HCEC 1CT (cell line): Measurements from ENCODE around the gene DUSP9.
A peak's percentile ranks its signal among the peaks of the same experiment; 100 is the strongest.
"Not testable (repeated sequence)": the region's sequence is repeated elsewhere in the genome, so short reads cannot be mapped to it uniquely, and the experiment has no call there.

Experiments
- DNase-seq: peaks from one replicate; pipeline ENCODE4 v3.0.0-alpha.2; 2017

The DUSP9 gene

DNA sequence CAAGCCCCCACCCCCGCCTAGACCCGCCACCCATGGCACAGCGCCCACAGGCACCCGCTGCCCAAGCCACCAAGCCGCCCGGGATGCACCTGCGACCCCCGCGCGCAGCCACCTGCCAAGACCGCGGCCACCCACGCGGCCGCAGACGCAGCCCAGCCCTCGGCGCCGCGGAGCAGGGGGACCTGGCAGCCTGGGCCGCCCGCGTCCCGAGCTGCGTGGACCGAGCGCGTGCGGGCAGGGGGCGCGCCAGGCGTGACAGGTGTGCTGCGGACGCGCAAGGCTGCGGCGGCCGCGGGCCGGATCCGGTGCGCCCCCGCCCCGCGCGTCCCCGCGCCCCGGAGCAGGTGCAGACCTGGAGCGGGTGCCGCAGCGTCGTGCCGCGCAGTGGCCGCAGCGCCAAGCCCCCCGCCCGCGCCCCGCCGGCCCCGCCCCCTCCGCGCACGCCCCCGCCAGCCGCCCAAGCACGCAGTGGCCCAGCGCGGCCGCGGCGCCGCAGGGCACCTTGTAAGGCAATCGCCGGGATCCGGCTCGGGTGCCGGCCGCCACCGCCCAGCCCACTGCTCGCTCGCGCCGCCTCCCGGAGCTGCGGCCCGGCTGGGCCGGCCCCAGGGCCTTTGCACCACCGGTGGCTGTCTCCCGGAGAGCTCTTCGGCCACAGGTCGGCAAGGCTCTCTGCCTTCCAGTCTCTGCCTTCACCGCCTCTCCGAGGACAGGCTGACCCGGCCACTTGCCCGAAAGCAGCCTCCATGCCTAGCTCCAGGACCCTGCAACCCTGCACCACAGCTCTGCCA is 26.6 kb downstream of the DUSP9 start, which contains the start of gene PNCK:
Gene PNCK (minus strand): TSS at position 386 of the 791 bp plus-strand sequence. CDS start 737 bp downstream, outside the sequence.
- no peak for DNase-seq

- no peak for DNase-seq
Observed at GRCh38 chrX:153674219-153674851, 27.3 kb downstream of the DUSP9 start.

DNA sequence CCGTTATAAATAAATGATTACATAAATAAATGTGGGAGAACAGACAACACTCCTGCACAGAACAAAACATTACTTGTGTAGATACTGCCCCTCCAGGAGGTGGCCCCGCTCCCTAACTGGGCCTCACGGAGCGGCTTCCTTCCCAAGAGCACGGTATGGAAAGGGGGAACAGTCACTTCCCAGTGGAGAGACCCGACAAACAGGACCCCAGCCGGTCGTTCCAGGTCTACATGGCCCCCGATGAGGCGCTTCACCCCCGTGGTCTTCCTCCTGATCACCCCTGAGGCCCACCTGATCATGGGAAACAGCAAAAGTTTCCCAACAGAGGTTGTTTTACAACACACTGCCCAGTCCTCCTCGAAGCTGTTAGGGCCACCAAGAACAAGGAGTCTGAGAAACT is 34.2 kb downstream of the DUSP9 start:
- no peak for DNase-seq

DNA sequence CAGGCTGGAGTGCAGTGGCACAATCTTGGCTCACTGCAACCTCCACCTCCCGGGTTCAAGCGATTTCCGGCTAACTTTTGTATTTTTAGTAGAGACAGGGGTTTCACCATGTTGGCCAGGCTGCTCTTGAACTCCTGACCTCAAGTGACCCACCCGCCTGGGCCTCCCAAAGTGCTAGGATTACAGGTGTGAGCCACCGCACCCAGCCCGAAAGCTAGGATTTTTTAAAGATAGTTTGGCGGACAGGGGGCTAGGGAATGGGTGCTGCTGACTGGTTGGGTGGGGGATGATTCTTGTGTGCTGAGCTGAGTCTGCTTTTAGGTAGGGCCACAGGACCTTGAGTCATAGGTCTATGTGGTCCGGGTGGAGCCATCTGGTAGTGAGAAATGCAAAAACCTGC is 36.5 kb downstream of the DUSP9 start:
- DNase-seq: not testable (repeated sequence)

DNA sequence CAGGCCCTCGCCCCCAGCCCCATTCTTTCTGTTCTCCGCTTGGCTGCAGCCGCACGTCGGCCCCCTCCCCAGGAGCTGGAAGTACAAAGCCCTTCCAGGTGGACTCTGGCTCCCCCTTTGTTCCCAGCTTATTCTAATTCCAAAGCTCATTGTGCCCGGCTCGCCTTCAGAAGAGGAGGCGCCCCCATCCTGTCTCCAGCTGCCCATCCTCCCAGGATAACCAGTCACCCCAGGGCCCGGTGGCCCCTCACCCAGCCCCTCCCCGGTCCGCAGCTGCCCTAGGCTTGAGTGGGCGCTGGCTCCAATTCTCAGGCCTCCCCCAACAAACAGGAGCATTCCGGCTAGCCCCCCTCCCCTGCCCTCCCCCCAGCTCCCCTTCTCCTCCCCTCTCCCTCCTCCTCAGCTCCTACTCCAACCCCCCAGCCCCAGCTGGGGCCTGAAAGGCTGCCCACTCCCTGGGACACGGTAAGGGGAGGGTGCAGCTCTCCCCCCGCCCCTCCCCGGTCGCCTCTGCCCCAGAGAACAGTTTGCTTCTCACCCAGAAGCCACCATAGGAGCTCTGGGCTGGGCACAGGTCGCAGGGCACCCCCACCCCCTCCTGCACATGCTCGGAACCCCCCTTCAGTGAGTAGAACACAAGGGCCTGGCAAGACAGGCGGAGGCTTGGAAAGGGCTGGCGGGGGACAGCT is 37.6 kb downstream of the DUSP9 start:
- no peak for DNase-seq

DNA sequence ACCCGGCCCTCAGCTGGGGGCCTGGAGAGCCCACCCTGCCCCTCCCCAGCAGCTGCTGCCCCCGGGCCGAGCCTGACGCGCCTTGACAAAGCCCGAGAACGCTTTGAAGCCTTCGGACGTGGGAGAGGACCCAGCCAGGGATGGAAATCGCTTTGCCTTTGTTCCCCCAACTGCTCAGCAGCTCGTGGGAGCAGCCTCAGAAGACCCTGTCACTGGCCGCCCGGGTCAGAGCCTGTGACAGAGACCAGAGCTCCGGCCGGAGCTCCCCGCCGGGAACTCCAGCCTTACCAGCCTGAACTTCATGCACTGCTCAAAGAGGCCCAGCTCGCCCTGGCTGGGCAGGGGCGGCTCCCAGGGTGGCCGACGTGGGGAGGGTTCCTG is 38.1 kb downstream of the DUSP9 start:
- DNase-seq: no peak

- DNase-seq: no peak
Observed at GRCh38 chrX:153685751-153686696, 39.0 kb downstream of the DUSP9 start.

GRCh38 chrX:153686711-153687110 is 39.7 kb downstream of the DUSP9 start:
- DNase-seq: no peak

GRCh38 chrX:153687121-153688039 is 40.4 kb downstream of the DUSP9 start, which contains the start of gene SLC6A8:
Gene SLC6A8 (plus strand): TSS chrX:153687926. CDS start chrX:153688575, 649 bp downstream.
- DNase-seq: peak; percentile 56

DNA sequence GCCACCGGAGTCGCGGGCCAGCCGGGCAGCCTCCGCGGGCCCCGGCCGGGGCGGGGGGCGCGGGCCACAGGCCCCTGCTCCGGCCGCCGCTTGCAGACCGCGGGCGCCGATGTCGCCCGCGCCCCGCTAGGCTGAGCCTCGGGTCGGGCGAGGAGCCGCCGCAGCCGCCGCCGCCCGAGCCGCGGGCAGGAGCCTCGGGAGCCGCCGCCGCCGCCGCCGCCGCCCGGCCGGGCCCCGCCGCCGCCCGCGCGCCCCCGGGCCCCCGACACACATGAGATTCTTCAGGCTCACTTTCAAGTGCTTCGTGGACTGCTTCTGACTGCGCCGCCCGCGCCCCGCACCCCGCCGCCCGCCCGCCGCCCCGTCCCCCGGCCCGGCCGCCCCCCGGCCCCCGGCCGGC is 41.1 kb downstream of the DUSP9 start:
- peak; percentile 1 for DNase-seq

GRCh38 chrX:153688506-153688905 is 41.5 kb downstream of the DUSP9 start:
- no peak for DNase-seq

DNA sequence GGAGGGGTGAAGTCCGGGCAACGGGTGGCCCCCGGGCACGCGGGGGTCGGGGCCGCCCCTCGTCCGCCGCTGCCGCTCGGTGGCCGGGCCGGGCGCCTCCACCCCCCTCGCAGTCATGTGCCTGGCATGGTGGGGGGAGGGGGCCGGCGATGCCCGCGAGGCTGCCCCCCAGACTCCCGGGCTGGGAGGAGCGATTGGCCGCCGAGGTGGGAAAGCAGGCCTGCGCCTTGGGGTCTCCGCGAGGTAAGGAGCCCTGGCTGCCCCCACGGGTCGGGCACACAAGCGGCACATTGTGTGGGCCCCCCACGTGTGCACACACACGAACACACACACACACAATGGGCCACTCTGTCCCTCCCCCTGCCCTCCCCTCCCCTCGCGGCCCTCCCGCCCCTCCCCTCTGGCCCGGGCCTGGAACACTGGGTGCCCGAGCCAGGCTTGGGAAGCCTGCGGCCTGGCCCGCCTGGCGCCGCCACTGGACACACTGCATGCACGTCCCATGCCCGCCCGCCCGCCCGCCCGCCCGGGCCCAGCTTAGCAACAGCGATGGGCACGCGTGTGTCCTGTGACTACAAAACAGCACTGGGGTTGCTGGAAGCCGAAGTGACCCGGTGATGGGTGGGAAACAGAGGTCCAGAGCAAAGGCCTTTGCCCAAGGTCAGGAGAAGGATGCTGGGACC is 42.0 kb downstream of the DUSP9 start:
- DNase-seq: peak; percentile 13

GRCh38 chrX:153689654-153690465 is 42.9 kb downstream of the DUSP9 start:
- no peak for DNase-seq

DNA sequence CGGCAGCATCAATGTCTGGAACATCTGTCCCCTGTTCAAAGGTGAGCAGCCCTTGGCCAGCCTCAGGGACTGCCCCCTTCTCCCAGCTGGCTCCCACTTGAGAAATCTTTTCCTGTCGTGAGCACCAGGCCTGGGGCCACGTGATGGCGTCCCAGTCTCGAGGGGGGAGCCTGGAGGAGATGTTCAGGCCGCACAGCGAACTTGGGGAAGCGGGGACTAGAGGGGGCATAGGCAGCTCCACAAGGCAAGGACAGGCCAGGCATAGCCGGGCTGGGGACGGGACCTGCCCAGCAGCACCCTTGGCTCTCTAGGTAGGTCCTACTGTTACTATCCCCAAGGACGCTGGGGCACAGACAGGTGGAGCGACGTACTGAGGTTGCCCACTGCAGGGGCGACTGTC is 43.5 kb downstream of the DUSP9 start:
- no peak for DNase-seq

- not testable (repeated sequence) for DNase-seq
Observed at GRCh38 chrX:153691032-153691827, 44.2 kb downstream of the DUSP9 start.

DNA sequence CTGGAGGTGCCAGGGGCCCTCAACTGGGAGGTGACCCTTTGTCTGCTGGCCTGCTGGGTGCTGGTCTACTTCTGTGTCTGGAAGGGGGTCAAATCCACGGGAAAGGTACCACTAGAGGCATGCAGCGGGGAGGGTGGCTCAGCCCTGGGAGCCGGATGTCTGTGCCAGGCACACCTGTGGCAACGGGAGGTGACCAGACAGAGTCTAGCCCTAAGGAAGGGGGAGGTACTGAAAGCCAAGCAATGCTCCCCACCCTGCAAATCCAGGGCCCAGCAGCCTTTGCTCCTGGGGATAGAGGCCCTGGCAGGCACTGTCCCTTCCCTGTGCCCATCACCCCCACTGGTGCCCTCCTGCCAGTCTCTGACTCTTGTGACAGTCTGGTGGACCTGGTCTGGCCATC is 45.0 kb downstream of the DUSP9 start:
- no peak for DNase-seq

DNA sequence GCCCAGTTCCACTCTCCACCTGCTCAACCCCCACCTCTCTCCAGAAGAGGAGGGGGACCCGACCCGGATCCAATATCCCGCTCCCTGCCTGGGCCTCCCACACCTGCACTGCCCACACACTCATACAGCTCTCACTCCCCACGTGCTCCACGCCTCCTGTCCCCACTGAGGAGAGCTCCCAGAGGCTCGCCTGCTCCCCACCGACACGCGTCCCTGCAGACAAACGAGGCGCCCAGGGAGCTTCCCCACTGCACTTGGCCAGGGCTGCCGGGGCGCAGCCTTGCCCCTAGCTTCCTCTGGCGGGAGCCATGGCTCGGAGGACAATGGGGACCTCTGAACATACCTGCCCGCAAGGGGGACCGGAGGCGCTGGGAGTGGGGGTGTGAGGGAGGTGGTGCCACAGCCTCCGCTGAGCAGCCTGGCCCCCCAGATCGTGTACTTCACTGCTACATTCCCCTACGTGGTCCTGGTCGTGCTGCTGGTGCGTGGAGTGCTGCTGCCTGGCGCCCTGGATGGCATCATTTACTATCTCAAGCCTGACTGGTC is 45.7 kb downstream of the DUSP9 start:
- DNase-seq: no peak

- no peak for DNase-seq
Observed at GRCh38 chrX:153693216-153694086, 46.4 kb downstream of the DUSP9 start.
